Kidney epithelial cell (primary cell): Measurements from ENCODE around the gene CAMK4. TPM values are rescaled to one million over a fixed set of nuclear protein-coding genes. Genes with fewer than 3 reads are reported as not detected.

ENCODE experiments used
- DNase-seq: peaks from one replicate; pipeline ENCODE4 v3.0.0-alpha.2; 2010; ENCODE audit warnings: low read depth
- H3K27me3 ChIP-seq: 2 replicates; pipeline ENCODE4 v1.6.0; 2011; ENCODE audit warnings: low read length; ENCODE audit not compliant: control insufficient read depth, insufficient read depth
- H3K36me3 ChIP-seq: 2 replicates; pipeline ENCODE4 v1.5.1; 2011; ENCODE audit warnings: low read length; ENCODE audit not compliant: control insufficient read depth, insufficient read depth
- H3K4me3 ChIP-seq: 2 replicates; pipeline ENCODE4 v1.5.1; 2011; ENCODE audit warnings: low read depth, mild to moderate bottlenecking, control low read depth, low read length
- total RNA-seq: library from RNA; depleted of rRNA; stranded (reverse); fragments of >200 nt; gene quantifications from 2 replicates; pipeline ENCODE4 v1.2.3, GENCODE V29; 2015
- TF ChIP-seq, protein P1 (sequence below): IDR thresholded peaks from 2 replicates; pipeline ENCODE4 v1.5.1; 2011; ENCODE audit warnings: mild to moderate bottlenecking, moderate library complexity, low read length, control low read depth, inconsistent platforms; ENCODE audit not compliant: insufficient read depth, poor library complexity, severe bottlenecking

CAMK4 gene
- total RNA-seq, 1 donor from 2014 or later, result 0.75 TPM

DNA sequence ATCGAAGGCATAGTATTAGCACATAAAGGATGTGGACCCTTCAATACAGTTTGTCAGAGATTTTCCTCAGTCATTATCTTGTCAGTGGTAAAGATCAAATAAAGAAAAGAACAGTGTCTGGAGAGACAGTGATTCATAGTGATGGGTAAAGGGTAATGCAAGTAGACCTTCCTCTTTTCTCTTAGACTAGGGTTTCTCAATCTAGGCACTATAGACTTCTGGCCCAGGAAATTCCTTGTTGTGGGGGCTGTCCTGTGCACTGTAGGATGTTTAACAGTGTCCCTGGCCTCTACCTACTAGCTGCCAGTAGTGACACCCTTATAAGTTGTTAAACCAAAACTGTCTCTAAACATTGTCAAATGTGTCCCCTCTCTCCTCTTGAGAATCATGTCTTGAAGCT, 6.9 kb downstream of the CAMK4 start:
- Histone ChIP-seq H3K4me3 (no peak overlapping the region), H3K27me3 (no peaks in the 10 kb centered on the region), H3K36me3 (no peaks in the 10 kb centered on the region)
- TF ChIP-seq, protein P1, sequence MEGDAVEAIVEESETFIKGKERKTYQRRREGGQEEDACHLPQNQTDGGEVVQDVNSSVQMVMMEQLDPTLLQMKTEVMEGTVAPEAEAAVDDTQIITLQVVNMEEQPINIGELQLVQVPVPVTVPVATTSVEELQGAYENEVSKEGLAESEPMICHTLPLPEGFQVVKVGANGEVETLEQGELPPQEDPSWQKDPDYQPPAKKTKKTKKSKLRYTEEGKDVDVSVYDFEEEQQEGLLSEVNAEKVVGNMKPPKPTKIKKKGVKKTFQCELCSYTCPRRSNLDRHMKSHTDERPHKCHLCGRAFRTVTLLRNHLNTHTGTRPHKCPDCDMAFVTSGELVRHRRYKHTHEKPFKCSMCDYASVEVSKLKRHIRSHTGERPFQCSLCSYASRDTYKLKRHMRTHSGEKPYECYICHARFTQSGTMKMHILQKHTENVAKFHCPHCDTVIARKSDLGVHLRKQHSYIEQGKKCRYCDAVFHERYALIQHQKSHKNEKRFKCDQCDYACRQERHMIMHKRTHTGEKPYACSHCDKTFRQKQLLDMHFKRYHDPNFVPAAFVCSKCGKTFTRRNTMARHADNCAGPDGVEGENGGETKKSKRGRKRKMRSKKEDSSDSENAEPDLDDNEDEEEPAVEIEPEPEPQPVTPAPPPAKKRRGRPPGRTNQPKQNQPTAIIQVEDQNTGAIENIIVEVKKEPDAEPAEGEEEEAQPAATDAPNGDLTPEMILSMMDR, result no peak
- no peak for DNase-seq

DNA sequence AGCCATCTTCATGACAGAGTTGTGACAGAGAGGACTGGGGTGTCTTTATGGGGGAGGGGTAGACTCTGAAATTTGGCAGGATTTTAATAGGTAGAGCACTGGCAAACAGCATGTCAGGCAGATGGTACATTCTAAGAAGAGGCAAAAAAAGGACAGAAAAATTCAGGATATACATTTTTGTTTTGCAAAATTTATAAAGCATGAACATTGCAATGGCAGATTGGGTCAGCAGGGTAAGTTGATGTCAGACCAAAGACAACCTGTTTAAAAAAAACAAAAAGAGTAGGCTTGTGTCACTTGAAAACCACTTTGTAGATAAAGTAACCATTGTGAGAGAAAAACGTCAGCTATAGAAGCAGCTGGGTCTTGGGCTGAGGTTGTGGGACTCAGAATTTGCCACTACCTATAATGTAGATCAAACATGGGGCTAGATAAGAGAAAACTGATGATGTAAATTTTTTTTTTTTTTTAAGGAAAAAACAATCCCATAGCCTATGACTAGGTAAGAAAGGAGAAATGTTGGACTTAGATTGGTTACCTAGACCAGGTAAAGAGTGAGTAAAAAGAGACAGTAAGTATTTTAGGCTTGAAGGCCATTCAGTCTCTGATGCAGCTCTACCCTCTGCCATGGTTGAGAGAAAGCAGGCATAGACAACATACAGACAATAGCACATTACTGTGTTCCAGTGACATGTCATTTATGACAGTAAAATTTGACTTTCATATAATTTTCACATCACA, 8.3 kb downstream of the CAMK4 start:
- no peaks in the 10 kb centered on the region for H3K27me3 ChIP-seq
- H3K4me3 ChIP-seq, result no peak overlapping the region
- DNase-seq, result no peak
- TF ChIP-seq, protein P1, result no peak
- no peaks in the 10 kb centered on the region for H3K36me3 ChIP-seq

DNA sequence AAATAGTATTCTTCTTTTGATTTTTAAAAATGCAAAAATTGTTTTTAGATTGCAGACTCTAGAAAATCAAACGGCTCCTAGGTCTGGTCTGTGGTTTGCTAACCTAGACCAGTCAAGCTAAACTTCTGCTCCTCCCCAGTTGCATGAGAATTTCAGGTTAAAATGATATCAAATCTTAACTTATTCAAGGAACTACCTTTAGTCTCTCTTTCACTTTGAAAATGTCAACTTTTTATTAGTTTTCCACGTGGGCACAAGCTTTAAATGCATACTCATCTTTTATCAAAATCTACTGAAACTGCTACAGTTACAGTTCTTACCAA, 8.8 kb downstream of the CAMK4 start:
- no peak for DNase-seq
- TF ChIP-seq, protein P1, result no peak
- Histone ChIP-seq H3K27me3 (no peaks in the 10 kb centered on the region), H3K36me3 (no peaks in the 10 kb centered on the region), H3K4me3 (no peak overlapping the region)

DNA sequence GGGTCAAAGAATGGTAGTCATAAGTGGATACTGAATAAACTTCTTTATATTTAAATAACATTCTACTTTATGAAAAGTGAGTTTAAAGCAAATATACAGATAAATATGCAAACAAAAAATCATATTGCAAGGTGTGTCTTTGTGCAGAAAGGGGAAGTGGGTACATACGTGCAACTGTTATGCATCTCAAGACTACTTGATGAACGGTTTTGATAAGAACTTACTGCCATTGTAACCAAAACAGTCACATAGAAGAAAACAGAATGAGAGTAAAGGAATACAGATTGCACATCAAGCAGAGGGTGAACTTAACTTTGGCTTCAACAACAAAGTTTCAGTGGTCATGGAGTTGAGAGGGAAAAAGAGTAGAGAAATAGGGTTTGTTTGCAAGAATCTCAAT, 9.9 kb downstream of the CAMK4 start:
- no peaks in the 10 kb centered on the region for H3K36me3 ChIP-seq
- TF ChIP-seq, protein P1, result no peak
- H3K4me3 ChIP-seq, result no peak overlapping the region
- no peak for DNase-seq
- no peaks in the 10 kb centered on the region for H3K27me3 ChIP-seq

DNA sequence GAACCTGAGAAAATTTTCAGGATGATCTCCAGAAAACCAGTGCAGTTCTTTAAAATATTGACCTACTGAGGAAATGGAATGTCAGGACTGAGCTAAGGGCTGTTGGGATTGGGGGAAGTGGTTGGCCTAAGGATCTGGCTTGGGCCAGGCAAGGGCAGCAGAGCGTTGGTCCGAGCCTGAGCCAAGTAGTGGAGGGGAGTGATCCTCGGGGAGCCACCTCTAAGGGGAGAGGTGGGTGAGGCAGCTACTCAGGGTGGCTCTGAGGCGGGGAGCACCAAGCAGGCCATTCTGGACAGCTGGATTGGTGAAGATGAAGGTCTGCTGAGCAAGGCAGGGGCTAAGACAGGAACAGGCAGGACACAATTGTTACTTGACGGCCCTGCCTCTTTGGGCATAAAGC, 11.5 kb downstream of the CAMK4 start:
- no peak for DNase-seq
- Histone ChIP-seq H3K27me3 (no peaks in the 10 kb centered on the region), H3K4me3 (no peak overlapping the region), H3K36me3 (no peaks in the 10 kb centered on the region)
- TF ChIP-seq, protein P1, result no peak

DNA sequence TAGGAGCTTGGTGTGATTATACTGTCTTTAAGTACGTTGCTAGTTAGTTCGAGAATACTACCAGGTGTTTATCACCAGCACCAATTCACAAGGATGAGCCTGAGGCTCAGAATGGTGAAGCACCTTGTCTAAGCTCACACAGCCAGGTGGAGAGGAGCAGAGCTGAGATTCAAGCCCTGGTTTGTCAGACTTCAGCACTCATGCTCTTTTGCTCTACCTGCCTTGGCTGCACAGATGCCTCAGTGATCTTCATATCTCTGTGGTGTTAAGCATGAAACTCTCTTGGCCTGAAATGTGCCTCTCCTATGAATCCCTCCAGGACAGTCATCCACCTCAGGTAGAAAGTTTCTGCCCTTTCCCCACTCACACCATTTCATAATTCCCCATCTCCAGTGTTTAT, 12.2 kb downstream of the CAMK4 start:
- TF ChIP-seq, protein P1, result no peak
- no peak for DNase-seq
- Histone ChIP-seq H3K36me3 (no peaks in the 10 kb centered on the region), H3K4me3 (no peak overlapping the region), H3K27me3 (no peaks in the 10 kb centered on the region)
